Psoas muscle (tissue), 8 donors: Measurements from ENCODE around the gene TK1. TPM values are rescaled to one million over a fixed set of nuclear protein-coding genes. Genes with fewer than 3 reads are reported as not detected.
A peak's percentile ranks its signal among the peaks of the same experiment; 100 is the strongest.

Source experiments
- ATAC-seq, 4 donors: fragments of 200-7000 bp; cut with Tn5 transposase; one replicate each; pipeline ENCODE4 v1.9.1; 2020; ENCODE audit warnings: moderate library complexity in 3 of 4, mild to moderate bottlenecking in 2 of 4
- DNase-seq, 2 donors: peaks; one replicate each; pipeline ENCODE4 v3.0.0-alpha.2; 2020
- H3K27ac ChIP-seq: fragments of 200-600 bp; one replicate; pipeline ENCODE4 v1.8.0; 2022
- H3K27me3 ChIP-seq, 3 donors: fragments of 200-600 bp in 1 of 3; one replicate each; pipeline versions ENCODE4 v1.6.1 to v1.8.0; 2013 to 2022; ENCODE audit warnings: low read length in 2 of 3, mild to moderate bottlenecking in 2 of 3, moderate library complexity in 1 of 3; ENCODE audit not compliant: insufficient read depth in 3 of 3
- H3K36me3 ChIP-seq, 2 donors: fragments of 200-600 bp in 1 of 2; one replicate each; pipeline versions ENCODE4 v1.6.1 to v1.8.0; 2013 to 2022; ENCODE audit warnings: low read depth in 1 of 2, mild to moderate bottlenecking in 1 of 2, moderate library complexity in 1 of 2; ENCODE audit not compliant: insufficient read depth in 1 of 2
- H3K4me1 ChIP-seq: fragments of 200-600 bp; one replicate; pipeline ENCODE4 v1.8.0; 2022
- H3K4me3 ChIP-seq: fragments of 200-600 bp; one replicate; pipeline ENCODE4 v1.8.0; 2022; ENCODE audit warnings: mild to moderate bottlenecking
- H3K9me3 ChIP-seq: fragments of 200-600 bp; one replicate; pipeline ENCODE4 v1.8.0; 2022
- WGBS, 3 donors: extraction: QIAGEN DNeasy Blood & Tissue Kit; methylation state at CpG; one replicate each; pipeline versions ENCODE4 v1.1.6 to v1.1.7; 2013; 5-methylcytosine and 5-hydroxymethylcytosine counted together
- intact Hi-C, 2 donors: fragments of 100-400 bp; cut with DNase I; formaldehyde crosslinking; loops; one replicate each; pipeline versions ENCODE4 v1.11.0 to v1.14.2; 2022
- polyA plus RNA-seq, 3 donors: library from polyadenylated mRNA; stranded (reverse); fragments of 200-250 nt; gene quantifications; one replicate each; pipeline ENCODE4 v1.2.3, GENCODE V29; 2013
- total RNA-seq, 4 donors: library from RNA; stranded (reverse); fragmentation: NEBNext Ultra II Directional in 2 of 4; extraction: Animal tissue kit (Norgen Biotek cat#: 25700) in 2 of 4; gene quantifications; one replicate each; pipeline versions ENCODE4 v1.2.1 to v1.2.4, GENCODE V29; 2021 to 2023
- TF ChIP-seq, protein P1 (sequence below): fragments of 200-600 bp; IDR thresholded peaks from one replicate; pipeline ENCODE4 v1.8.0; 2022; ENCODE audit warnings: antibody characterized with exemption
- donor health status: healthy with polysubstance abuse.
- donor health status: DM: no; HTN: no; CAD: no; lungs with moderate emphysema.
- donor health status: Bipolar disorder and iron deficiency.
- donor health status: healthy.
- donor health status: DM: yes; HTN: yes; CAD: no.
- donor health status: DM: no; HTN: no; CAD: no.
- donor health status: DM: no; HTN: no; CAD: no.
- donor health status: DM: yes; HTN: yes; CAD: no.

TK1 gene
- total and polyA plus RNA-seq, 7 donors, result 0.68 to 3.1 (median 1.5) TPM

DNA sequence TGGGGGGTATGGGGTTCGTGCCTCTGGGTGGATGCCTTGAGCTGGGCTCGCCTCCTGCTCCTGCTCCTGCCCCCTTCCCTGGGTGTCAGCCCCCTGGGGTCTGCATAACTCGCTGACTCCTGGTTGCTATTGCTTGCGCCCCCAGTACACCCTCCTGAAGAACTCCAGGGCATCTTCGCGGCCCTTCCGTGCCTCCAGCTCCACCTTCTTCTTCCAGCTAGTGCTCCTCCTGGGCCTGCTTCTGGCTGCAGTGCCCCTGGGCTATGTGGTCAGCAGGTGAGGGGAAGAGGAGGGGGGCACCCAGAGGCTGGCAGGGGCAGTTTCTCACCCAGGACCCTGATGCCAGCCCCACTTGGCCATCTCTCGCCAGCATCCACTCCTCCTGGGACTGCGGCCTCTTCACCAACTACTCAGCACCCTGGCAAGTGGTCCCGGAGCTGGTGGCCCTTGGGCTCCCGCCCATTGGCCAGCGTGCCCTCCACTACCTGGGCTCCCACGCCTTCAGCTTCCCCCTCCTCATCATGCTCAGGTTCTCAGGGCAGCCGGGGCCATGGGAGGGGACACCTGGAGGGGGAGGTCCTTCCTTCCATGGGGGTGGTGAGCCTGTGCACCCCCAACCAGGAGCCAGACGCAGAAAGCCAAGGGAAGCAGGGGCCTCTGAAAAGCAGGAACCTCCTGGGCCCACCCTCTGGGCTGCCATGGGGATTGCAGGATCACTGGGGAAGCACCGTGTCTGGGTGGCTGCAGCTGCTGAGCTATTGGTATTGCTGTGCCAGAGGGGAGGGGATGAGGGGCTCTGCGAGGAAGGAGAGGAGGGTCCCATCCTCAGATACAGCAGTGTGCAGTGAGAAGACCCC, 48.4 kb downstream of the TK1 start:
- Histone ChIP-seq H3K9me3 (no peaks in the 10 kb centered on the region), H3K27me3 (no peaks in the 10 kb centered on the region), H3K36me3 (no peaks in the 10 kb centered on the region), H3K4me3 (no peak overlapping the region), H3K27ac (no peak overlapping the region), H3K4me1 (peaks cover 12% of the 10 kb centered on the region)
- DNase-seq (no peak), ATAC-seq (no peak)
- 81 to 88% (median 84%) methylated on average over 16 to 17 of the region's 17 CpGs for WGBS, 3 donors
- TF ChIP-seq, protein P1, sequence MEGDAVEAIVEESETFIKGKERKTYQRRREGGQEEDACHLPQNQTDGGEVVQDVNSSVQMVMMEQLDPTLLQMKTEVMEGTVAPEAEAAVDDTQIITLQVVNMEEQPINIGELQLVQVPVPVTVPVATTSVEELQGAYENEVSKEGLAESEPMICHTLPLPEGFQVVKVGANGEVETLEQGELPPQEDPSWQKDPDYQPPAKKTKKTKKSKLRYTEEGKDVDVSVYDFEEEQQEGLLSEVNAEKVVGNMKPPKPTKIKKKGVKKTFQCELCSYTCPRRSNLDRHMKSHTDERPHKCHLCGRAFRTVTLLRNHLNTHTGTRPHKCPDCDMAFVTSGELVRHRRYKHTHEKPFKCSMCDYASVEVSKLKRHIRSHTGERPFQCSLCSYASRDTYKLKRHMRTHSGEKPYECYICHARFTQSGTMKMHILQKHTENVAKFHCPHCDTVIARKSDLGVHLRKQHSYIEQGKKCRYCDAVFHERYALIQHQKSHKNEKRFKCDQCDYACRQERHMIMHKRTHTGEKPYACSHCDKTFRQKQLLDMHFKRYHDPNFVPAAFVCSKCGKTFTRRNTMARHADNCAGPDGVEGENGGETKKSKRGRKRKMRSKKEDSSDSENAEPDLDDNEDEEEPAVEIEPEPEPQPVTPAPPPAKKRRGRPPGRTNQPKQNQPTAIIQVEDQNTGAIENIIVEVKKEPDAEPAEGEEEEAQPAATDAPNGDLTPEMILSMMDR, result no peak
- intact Hi-C loops, result no loop called here

DNA sequence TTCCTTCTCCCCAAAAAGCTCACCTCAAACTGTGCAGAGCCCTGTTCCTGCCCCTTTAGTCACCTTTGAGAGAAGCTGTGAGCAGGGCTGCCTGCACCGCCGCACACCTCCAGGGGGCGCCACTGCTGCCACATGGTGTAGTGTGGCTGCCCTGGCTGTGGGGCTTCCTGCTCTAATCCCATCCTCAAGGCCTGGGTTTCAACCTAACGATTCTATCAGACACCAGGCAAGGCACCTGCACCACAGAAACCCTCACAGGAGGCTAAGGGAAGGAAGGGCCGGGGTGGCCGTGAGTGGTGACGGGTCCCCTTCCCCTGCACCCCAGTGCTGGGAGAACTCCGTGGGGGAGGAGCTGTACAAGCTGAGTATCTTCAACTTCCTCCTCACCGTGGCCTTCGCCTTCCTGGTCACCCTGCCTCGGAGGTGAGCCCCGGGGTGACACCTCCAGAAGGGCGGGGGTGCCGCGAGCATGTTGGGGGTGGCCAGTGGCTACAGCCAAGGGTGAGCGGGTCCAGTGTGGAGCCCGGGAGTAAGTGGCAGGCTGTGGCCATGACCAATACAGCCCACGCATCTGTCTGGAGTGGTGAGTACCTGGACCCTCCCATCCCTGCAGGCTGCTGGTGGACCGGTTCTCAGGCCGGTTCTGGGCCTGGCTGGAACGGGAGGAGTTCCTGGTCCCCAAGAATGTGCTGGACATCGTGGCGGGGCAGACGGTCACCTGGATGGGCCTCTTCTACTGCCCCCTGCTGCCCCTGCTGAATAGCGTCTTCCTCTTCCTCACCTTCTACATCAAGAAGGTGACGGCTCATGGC, 49.3 kb downstream of the TK1 start:
- peaks cover 12% of the 10 kb centered on the region for H3K4me1 ChIP-seq
- intact Hi-C loops, result no loop called here

DNA sequence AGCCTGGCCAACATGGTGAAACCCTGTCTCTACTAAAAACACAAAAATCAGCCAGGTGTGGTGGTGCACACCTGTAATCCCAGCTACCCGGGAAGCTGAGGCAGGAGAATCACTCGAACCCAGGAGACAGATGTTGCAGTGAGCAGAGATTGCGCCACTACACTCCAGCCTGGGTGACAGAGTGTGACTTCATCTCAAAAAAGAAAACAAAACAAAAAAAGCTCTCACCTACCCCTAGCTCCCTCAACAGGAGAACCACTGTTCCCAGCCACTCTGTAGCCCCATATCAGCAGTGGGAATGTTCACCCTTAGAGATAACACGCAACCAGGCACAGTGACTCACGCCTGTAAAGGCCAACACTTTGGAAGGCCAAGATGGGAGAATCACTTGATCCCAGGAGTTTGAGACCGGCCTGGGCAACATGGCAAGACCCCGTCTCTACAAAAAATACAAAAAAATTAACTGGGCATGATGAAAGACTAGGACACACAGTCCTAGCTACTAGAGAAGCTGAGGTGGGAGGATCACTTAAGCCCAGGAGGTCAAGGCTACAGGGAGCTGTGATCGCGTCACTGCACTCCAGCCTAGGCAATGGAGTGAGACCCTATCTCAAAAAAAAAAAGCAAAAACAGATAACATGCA, 50.9 kb downstream of the TK1 start:
- Histone ChIP-seq H3K9me3 (no peaks in the 10 kb centered on the region), H3K4me1 (peaks cover 5% of the 10 kb centered on the region), H3K36me3 (no peaks in the 10 kb centered on the region), H3K4me3 (no peak overlapping the region), H3K27me3 (peaks cover 0 to 15% (median 3%) of the 10 kb centered on the region in 3 donors), H3K27ac (no peak overlapping the region)
- DNase-seq, result no peak
- TF ChIP-seq, protein P1, result no peak
- 94 to 98% (median 94%) methylated on average over 9 of the region's 9 CpGs for WGBS, 3 donors
- ATAC-seq, result no peak
- intact Hi-C loops, result no loop called here

More for the DNA sequence above, 49.3 kb downstream of the TK1 start:
- no peak overlapping the region for H3K27ac ChIP-seq
- H3K27me3 ChIP-seq, result no peaks in the 10 kb centered on the region
- no peak overlapping the region for H3K4me3 ChIP-seq
- DNase-seq (no peak), ATAC-seq (no peak)
- TF ChIP-seq, protein P1, result peak; percentile 8
- WGBS, 3 donors, result 66 to 69% (median 67%) methylated on average over 24 to 26 of the region's 26 CpGs
- H3K36me3 ChIP-seq, result no peaks in the 10 kb centered on the region
- no peaks in the 10 kb centered on the region for H3K9me3 ChIP-seq

DNA sequence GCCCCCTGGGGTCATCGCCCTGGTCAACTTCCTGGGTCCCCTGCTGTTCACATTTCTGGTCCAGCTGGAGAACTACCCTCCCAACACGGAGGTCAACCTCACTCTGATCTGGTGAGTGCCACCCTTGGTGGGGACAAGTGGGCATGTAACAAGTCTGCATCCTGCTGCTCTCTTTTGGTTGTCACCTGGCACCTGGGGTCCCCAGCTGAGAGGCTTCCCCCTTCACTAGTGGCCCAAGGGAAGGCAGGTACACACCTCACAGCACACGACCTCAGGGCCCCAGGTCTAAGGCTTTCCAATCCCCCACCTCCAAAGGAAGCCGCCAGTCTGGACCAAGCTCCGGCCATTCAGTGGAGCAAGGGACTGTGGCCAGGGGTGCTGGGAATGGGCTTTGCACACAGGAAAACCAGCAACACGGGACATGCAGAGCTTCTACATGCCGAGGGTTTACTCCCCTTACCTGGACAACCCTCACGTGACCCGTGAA, 51.9 kb downstream of the TK1 start:
- TF ChIP-seq, protein P1, result no peak
- Histone ChIP-seq H3K4me3 (no peak overlapping the region), H3K27me3 (peaks cover 0 to 25% (median 5%) of the 10 kb centered on the region in 3 donors), H3K27ac (no peak overlapping the region), H3K4me1 (no peaks in the 10 kb centered on the region), H3K9me3 (no peaks in the 10 kb centered on the region), H3K36me3 (no peaks in the 10 kb centered on the region)
- 72 to 82% (median 75%) methylated on average over 9 of the region's 9 CpGs for WGBS, 3 donors
- no peak for DNase-seq
- intact Hi-C loops, result no loop called here
- no peak for ATAC-seq
